Endodermal cell (in vitro differentiated cells): Measurements from ENCODE around the gene ANKRD31. TPM values are rescaled to one million over a fixed set of nuclear protein-coding genes. Genes with fewer than 3 reads are reported as not detected.

Experiments used
- DNase-seq: peaks from one replicate; pipeline ENCODE4 v3.0.0-alpha.2; 2017
- H3K27ac ChIP-seq: 2 replicates; pipeline ENCODE4 v1.5.1; 2013; ENCODE audit warnings: mild to moderate bottlenecking, low read depth, low read length, moderate library complexity
- H3K27me3 ChIP-seq: 2 replicates; pipeline ENCODE4 v1.6.1; 2013; ENCODE audit warnings: mild to moderate bottlenecking, low read length, moderate library complexity; ENCODE audit not compliant: insufficient read depth, control insufficient read depth, poor library complexity, severe bottlenecking
- H3K36me3 ChIP-seq: 2 replicates; pipeline ENCODE4 v1.7.0; 2013; ENCODE audit warnings: mild to moderate bottlenecking, low read length, moderate library complexity; ENCODE audit not compliant: control insufficient read depth, insufficient read depth
- H3K4me1 ChIP-seq: one replicate; pipeline ENCODE4 v1.7.0; 2013; ENCODE audit warnings: low read length; ENCODE audit not compliant: control insufficient read depth, insufficient read depth
- H3K4me3 ChIP-seq: 2 replicates; pipeline ENCODE4 v1.5.1; 2013; ENCODE audit warnings: mild to moderate bottlenecking, low read length, moderate library complexity
- H3K9ac ChIP-seq: 2 replicates; pipeline ENCODE4 v1.6.1; 2013; ENCODE audit warnings: mild to moderate bottlenecking, low read length, moderate library complexity; ENCODE audit not compliant: poor library complexity, severe bottlenecking; ENCODE audit errors: extremely low read depth
- H3K9me3 ChIP-seq: 2 replicates; pipeline ENCODE4 v1.6.1; 2013; ENCODE audit warnings: mild to moderate bottlenecking, low read length, moderate library complexity; ENCODE audit not compliant: control insufficient read depth
- H3K27ac Mint-ChIP-seq: 2 replicates; pipeline ENCODE4 v1.8.0; 2020; ENCODE audit warnings: mixed read lengths
- H3K27me3 Mint-ChIP-seq: 2 replicates; pipeline ENCODE4 v1.8.0; 2021; ENCODE audit warnings: mild to moderate bottlenecking, mixed read lengths; ENCODE audit not compliant: insufficient read depth
- H3K36me3 Mint-ChIP-seq: 2 replicates; pipeline ENCODE4 v1.8.0; 2020; ENCODE audit warnings: low read depth, mixed read lengths
- H3K4me1 Mint-ChIP-seq: 2 replicates; pipeline ENCODE4 v1.8.0; 2020; ENCODE audit warnings: mixed read lengths
- H3K4me3 Mint-ChIP-seq: 2 replicates; pipeline ENCODE4 v1.8.0; 2020; ENCODE audit warnings: mild to moderate bottlenecking, moderate library complexity, mixed read lengths
- H3K9me3 Mint-ChIP-seq: 2 replicates; pipeline ENCODE4 v1.8.0; 2020; ENCODE audit warnings: mild to moderate bottlenecking, mixed read lengths
- WGBS, 2 experiments: methylation state at CpG; one replicate each; pipeline versions ENCODE4 v1.1.5 to v1.1.7; 2013; ENCODE audit warnings: missing lambda C conversion rate in 2 of 2, mixed read lengths in 1 of 2; ENCODE audit not compliant: insufficient coverage in 1 of 2, insufficient read length in 1 of 2; 5-methylcytosine and 5-hydroxymethylcytosine counted together
- total RNA-seq, 2 donors: library from RNA; stranded (reverse); fragmentation: NEBNext Ultra II Directional in 1 of 2; extraction: Animal tissue kit (Norgen Biotek cat#: 25700) in 1 of 2; gene quantifications; 2 replicates in 1 of 2; 3 replicates in 1 of 2; pipeline ENCODE4 v1.2.1, GENCODE V29; 2021
- TF ChIP-seq, protein P1 (sequence below): fragments of 200-600 bp; sonication (generic); conservative IDR thresholded peaks from 2 replicates; pipeline ENCODE4 v1.5.0; 2021; ENCODE audit warnings: antibody characterized with exemption, mild to moderate bottlenecking

ANKRD31 gene
- total RNA-seq, 2 donors from 2014 or later: 0.13 to 0.29 TPM

DNA sequence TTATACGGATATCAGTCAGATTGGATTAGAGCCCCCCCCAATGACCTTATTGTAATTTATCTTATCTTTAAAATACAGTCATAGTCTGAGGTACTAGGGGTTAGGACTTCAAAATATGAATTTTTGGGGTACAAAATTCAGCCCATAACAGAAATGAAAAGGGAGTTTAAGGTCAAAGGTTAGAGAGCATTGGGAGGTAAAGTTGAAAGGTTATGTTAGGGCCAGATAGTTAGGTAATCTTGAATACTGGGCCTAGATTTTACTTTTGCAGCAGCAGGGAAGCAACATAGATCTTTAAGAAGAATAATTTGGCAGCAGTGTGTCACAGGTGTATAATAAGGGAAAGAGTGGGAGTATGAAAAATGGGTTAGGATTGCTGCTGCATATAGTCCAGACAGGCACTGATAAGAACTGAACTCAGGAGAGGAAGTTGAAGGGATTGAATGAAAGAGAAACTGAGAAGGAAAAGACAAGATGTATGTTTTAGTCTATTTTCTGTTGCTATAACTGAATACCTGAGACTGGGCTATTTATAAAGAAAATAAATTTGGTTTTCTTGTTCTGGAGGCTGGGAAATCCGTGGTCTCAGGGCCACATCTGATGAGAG lies 173.7 kb downstream of the ANKRD31 start:
- no peaks in the 10 kb centered on the region for H3K27me3 Mint-ChIP-seq
- Histone ChIP-seq H3K27ac (no peak overlapping the region), H3K9ac (no peak overlapping the region), H3K36me3 (no peaks in the 10 kb centered on the region), H3K9me3 (no peaks in the 10 kb centered on the region), H3K4me3 (no peak overlapping the region), H3K4me1 (no peaks in the 10 kb centered on the region), H3K27me3 (peaks cover 7% of the 10 kb centered on the region)
- H3K36me3 Mint-ChIP-seq: no peaks in the 10 kb centered on the region
- no peak overlapping the region for H3K27ac Mint-ChIP-seq
- TF ChIP-seq, protein P1, sequence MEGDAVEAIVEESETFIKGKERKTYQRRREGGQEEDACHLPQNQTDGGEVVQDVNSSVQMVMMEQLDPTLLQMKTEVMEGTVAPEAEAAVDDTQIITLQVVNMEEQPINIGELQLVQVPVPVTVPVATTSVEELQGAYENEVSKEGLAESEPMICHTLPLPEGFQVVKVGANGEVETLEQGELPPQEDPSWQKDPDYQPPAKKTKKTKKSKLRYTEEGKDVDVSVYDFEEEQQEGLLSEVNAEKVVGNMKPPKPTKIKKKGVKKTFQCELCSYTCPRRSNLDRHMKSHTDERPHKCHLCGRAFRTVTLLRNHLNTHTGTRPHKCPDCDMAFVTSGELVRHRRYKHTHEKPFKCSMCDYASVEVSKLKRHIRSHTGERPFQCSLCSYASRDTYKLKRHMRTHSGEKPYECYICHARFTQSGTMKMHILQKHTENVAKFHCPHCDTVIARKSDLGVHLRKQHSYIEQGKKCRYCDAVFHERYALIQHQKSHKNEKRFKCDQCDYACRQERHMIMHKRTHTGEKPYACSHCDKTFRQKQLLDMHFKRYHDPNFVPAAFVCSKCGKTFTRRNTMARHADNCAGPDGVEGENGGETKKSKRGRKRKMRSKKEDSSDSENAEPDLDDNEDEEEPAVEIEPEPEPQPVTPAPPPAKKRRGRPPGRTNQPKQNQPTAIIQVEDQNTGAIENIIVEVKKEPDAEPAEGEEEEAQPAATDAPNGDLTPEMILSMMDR: no peak
- no peak for DNase-seq
- H3K4me3 Mint-ChIP-seq: no peak overlapping the region
- no peaks in the 10 kb centered on the region for H3K9me3 Mint-ChIP-seq
- H3K4me1 Mint-ChIP-seq: peaks cover 3% of the 10 kb centered on the region
- 88 to 94% methylated on average over 1 of the region's 2 CpGs for WGBS, 2 experiments

DNA sequence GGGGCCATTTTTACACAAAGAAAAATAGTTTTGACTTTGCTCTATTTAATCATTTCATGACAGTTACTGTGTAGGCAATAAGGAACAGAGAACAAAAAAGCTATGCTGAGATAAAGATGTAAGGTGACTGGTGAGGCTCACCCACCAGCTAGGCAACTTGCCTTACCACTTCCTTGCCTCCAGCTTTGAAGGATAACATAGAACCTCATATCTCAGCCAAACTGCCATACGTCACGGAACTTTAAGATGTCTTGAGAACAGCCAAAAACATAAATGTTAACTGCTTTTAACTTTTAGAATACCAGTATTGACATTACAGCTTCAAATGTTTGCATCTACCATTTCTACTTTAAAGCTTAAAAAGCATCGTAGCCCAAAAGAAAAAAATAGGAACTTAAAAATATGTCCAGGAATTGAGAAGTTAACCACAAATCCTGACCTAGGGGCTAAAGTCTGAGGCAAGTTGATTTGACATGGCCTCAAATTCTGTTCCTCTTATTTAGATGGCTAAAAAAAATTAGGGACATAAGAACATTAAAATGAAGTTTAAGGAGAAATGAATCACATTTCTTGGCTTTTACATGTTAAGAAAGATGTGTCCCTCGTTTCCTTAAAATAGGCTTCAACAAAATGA lies 176.6 kb downstream of the ANKRD31 start:
- H3K27ac ChIP-seq: no peak overlapping the region
- peaks cover 7% of the 10 kb centered on the region for H3K27me3 Mint-ChIP-seq
- H3K27me3 ChIP-seq: peaks cover 7% of the 10 kb centered on the region
- H3K9me3 ChIP-seq: no peaks in the 10 kb centered on the region
- H3K36me3 ChIP-seq: no peaks in the 10 kb centered on the region
- H3K4me3 Mint-ChIP-seq: no peak overlapping the region
- 90 to 100% methylated on average over 3 to 4 of the region's 4 CpGs for WGBS, 2 experiments
- no peak overlapping the region for H3K27ac Mint-ChIP-seq
- H3K9ac ChIP-seq: no peak overlapping the region
- H3K9me3 Mint-ChIP-seq: no peaks in the 10 kb centered on the region
- H3K4me3 ChIP-seq: no peak overlapping the region
- H3K4me1 Mint-ChIP-seq: peaks cover 15% of the 10 kb centered on the region
- no peak for DNase-seq
- TF ChIP-seq, protein P1: no peak
- H3K36me3 Mint-ChIP-seq: no peaks in the 10 kb centered on the region
- H3K4me1 ChIP-seq: peaks cover 5% of the 10 kb centered on the region

DNA sequence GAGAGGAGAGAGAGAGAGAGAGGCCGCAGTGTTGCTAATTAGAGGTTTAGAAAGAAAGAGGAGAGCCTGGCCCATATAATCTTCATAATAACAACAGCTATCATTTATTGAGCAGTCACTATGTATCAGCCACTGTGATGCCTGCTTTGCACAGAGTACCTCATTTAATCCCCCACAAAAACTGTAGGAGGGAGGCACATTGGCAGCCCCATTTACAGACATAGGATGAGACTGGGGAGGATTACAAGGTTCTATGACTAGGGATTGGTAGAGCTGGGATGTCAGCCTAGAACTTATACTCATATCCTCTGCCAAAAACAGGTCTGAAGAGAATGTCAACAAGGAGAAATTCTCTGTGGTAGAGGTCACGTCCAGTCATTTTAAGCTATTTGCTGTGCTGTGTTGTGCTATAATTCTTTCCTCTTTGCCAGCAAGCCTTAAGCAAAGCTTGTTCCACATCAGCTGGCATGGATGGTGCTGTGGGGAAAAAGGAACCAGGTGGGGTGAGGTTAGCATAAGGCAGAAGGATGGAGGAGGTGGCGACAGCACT lies 177.6 kb downstream of the ANKRD31 start:
- Mint-ChIP-seq H3K27me3 (peaks cover 16% of the 10 kb centered on the region), H3K4me3 (no peak overlapping the region), H3K27ac (no peak overlapping the region), H3K9me3 (no peaks in the 10 kb centered on the region), H3K4me1 (peaks cover 25% of the 10 kb centered on the region), H3K36me3 (no peaks in the 10 kb centered on the region)
- Histone ChIP-seq H3K27ac (no peak overlapping the region), H3K9me3 (no peaks in the 10 kb centered on the region), H3K36me3 (no peaks in the 10 kb centered on the region), H3K4me3 (no peak overlapping the region), H3K27me3 (peaks cover 16% of the 10 kb centered on the region), H3K4me1 (peaks cover 10% of the 10 kb centered on the region), H3K9ac (no peak overlapping the region)
- TF ChIP-seq, protein P1: no peak
- 89 to 100% methylated on average over 2 of the region's 3 CpGs for WGBS, 2 experiments
- DNase-seq: no peak
